ENCODE measurements around the gene UGCG. TPM values are rescaled to one million over a fixed set of nuclear protein-coding genes. Genes with fewer than 3 reads are reported as not detected.

Gene UGCG
- total RNA-seq, 1 experiment from 2014 or later, result 32.6 TPM

- POLR2A ChIA-PET, result no interaction called here
- H4K20me1 ChIP-seq (ENCODE audit: insufficient read depth), result no peaks in the 10 kb centered on the region
- intact Hi-C loops (cut with micrococcal nuclease), result no loop called here
- peaks cover 0 to 4% of the 10 kb centered on the region in 2 experiments; a peak in 1 of 4 replicates for H3K4me1 ChIP-seq (ENCODE audit: control insufficient read depth in 1 of 2, insufficient read depth in 2 of 2, low read length in 2 of 2)
- BruUV-seq (replicated peaks), result no TSS peak
- no peaks in the 10 kb centered on the region for H3K9me2 ChIP-seq (ENCODE audit: insufficient read depth)
- no peak overlapping the region for H2AFZ ChIP-seq (ENCODE audit: low read depth, low read length, poor library complexity, severe bottlenecking)
- CTCF ChIA-PET, result no interaction called here
- DNase-seq (ENCODE audit: low read depth, low spot score) (no peak), ATAC-seq (no peak)
- TF ChIP-seq EGR1 (IDR thresholded peaks at IDR 0.05; ENCODE audit: low read depth), result no peak
- no peak for TF ChIP-seq ZBTB33 (IDR thresholded peaks at IDR 0.05; ENCODE audit: extremely low read depth, insufficient replicate concordance, low read length)
- no peak for TF ChIP-seq POLR2AphosphoS5 (IDR thresholded peaks at IDR 0.05; ENCODE audit: low read depth, low read length)
- TF ChIP-seq RAD21 (IDR thresholded peaks at IDR 0.05; ENCODE audit: low read depth), result no peak
- no peak for TF ChIP-seq EZH2 (IDR thresholded peaks at IDR 0.05)
- no peak for TF ChIP-seq YY1 (IDR thresholded peaks at IDR 0.05; ENCODE audit: extremely low read depth, insufficient replicate concordance, low read depth, low read length)
- no peak for TF ChIP-seq SIN3A (IDR thresholded peaks at IDR 0.05; ENCODE audit: low read depth)
- TF ChIP-seq ZNF274 (IDR thresholded peaks at IDR 0.05; ENCODE audit: low read depth, low read length), result no peak
- no peak for TF ChIP-seq SRF (IDR thresholded peaks at IDR 0.05; ENCODE audit: low read depth)
- TF ChIP-seq REST (IDR thresholded peaks at IDR 0.05; ENCODE audit: low read depth), result no peak
- TF ChIP-seq POLR2A (IDR thresholded peaks at IDR 0.05; ENCODE audit: borderline replicate concordance, extremely low read depth, insufficient read depth, insufficient read length), result no peak
- TF ChIP-seq SP1 (IDR thresholded peaks at IDR 0.05; ENCODE audit: low read depth), result no peak
- H3K27me3 ChIP-seq (ENCODE audit: insufficient read depth, low read length), result no peaks in the 10 kb centered on the region
- H3K79me2 ChIP-seq (ENCODE audit: insufficient read depth, low read length), result peaks cover 49% of the 10 kb centered on the region
- no peak overlapping the region for H3K27ac ChIP-seq (ENCODE audit: low read depth, low read length)
- no peaks in the 10 kb centered on the region for H3K9me3 ChIP-seq (ENCODE audit: control insufficient read depth in 1 of 2, insufficient read depth in 1 of 2, low read depth in 1 of 2, low read length in 2 of 2)
- H3K9ac ChIP-seq (ENCODE audit: low read length), result no peak overlapping the region
- H3K36me3 ChIP-seq (ENCODE audit: control insufficient read depth in 1 of 2, insufficient read depth in 2 of 2, low read length in 2 of 2), result peaks cover 27 to 30% of the 10 kb centered on the region in 2 experiments
- H3K4me2 ChIP-seq (ENCODE audit: low read length), result no peak overlapping the region
- RAD21 ChIA-PET (ENCODE audit: low non-redundant PET in 1 of 2, low total read pairs in 2 of 2, uncharacterized antibody in 2 of 2, unreplicated experiment in 2 of 2), result no interaction called here
- no peak overlapping the region for H3K4me3 ChIP-seq (replicated peaks in 1 of 2; ENCODE audit: low read depth in 1 of 2, low read length in 2 of 2)
These were observed 31.7 kb downstream of the UGCG start for GRCh38 chr9:111928359-111928720.
